WTC11 (cell line): Measurements from ENCODE around the gene GPR63. TPM values are rescaled to one million over a fixed set of nuclear protein-coding genes. Genes with fewer than 3 reads are reported as not detected.

Source experiments
- ATAC-seq: fragments of 200-7000 bp; cut with Tn5 transposase; 2 replicates; pipeline ENCODE4 v1.10.0; 2021; ENCODE audit warnings: mild to moderate bottlenecking, moderate library complexity
- CTCF ChIA-PET: fragments of 300-600 bp; sonication (Branson Sonifier 250); formaldehyde crosslinking; loops from one replicate; lab custom pipeline; 2021; ENCODE audit warnings: antibody characterized with exemption; lab: Charles Lee
- POLR2A ChIA-PET: fragments of 350-600 bp; sonication (Branson Sonifier 250); formaldehyde crosslinking; loops from one replicate; lab custom pipeline; 2021; ENCODE audit warnings: antibody characterized with exemption; lab: Charles Lee
- DNase-seq: peaks from one replicate; pipeline ENCODE4 v3.0.0; 2021; ENCODE audit warnings: low spot score
- H3K27ac Mint-ChIP-seq: 2 replicates; pipeline ENCODE4 v1.8.0; 2021; ENCODE audit warnings: mixed read lengths
- H3K27me3 Mint-ChIP-seq: 2 replicates; pipeline ENCODE4 v1.8.0; 2021; ENCODE audit warnings: low read depth, mild to moderate bottlenecking, moderate library complexity, mixed read lengths
- H3K36me3 Mint-ChIP-seq: 2 replicates; pipeline ENCODE4 v1.8.0; 2021; ENCODE audit warnings: mixed read lengths
- H3K4me1 Mint-ChIP-seq: 2 replicates; pipeline ENCODE4 v1.8.0; 2022; ENCODE audit warnings: mixed read lengths
- H3K4me3 Mint-ChIP-seq: 2 replicates; pipeline ENCODE4 v1.8.0; 2021; ENCODE audit warnings: mild to moderate bottlenecking, moderate library complexity, mixed read lengths
- H3K9me3 Mint-ChIP-seq: 2 replicates; pipeline ENCODE4 v1.8.0; 2021; ENCODE audit warnings: mixed read lengths
- ATF1 ChIP-seq: sonication (generic); formaldehyde crosslinking; IDR thresholded peaks from 2 replicates; pipeline ENCODE4 v1.8.1; 2023; ENCODE audit warnings: mild to moderate bottlenecking, moderate library complexity, missing genetic modification reagents
- ATF3 ChIP-seq: sonication (generic); formaldehyde crosslinking; conservative IDR thresholded peaks from 2 replicates; pipeline ENCODE4 v1.8.1; 2022; ENCODE audit warnings: mild to moderate bottlenecking, missing genetic modification reagents
- ATF6 ChIP-seq: sonication (generic); formaldehyde crosslinking; IDR thresholded peaks from 2 replicates; pipeline ENCODE4 v1.8.1; 2023; ENCODE audit warnings: mild to moderate bottlenecking, missing genetic modification reagents
- CBFB ChIP-seq: sonication (generic); formaldehyde crosslinking; IDR thresholded peaks from 2 replicates; pipeline ENCODE4 v1.8.1; 2022; ENCODE audit warnings: mild to moderate bottlenecking, low read depth, missing genetic modification reagents
- CREB1 ChIP-seq: sonication (generic); formaldehyde crosslinking; IDR thresholded peaks from 2 replicates; pipeline ENCODE4 v1.8.0; 2023; ENCODE audit warnings: mild to moderate bottlenecking, missing genetic modification reagents
- FOXP1 ChIP-seq: sonication (generic); formaldehyde crosslinking; IDR thresholded peaks from 2 replicates; pipeline ENCODE4 v1.8.0; 2022; ENCODE audit warnings: missing genetic modification reagents, mild to moderate bottlenecking, moderate library complexity, borderline replicate concordance
- GRHL2 ChIP-seq: fragments of 250-450 bp; sonication (Bioruptor Pico); IDR thresholded peaks from 2 replicates; pipeline ENCODE4 v1.8.0; 2022; ENCODE audit warnings: mild to moderate bottlenecking, moderate library complexity; ENCODE audit not compliant: insufficient replicate concordance, severe bottlenecking
- GTF2I ChIP-seq: fragments of 250-450 bp; sonication (Bioruptor Pico); conservative IDR thresholded peaks from 2 replicates; pipeline ENCODE4 v1.4.0; 2021; ENCODE audit warnings: mild to moderate bottlenecking
- IRF2 ChIP-seq: sonication (generic); formaldehyde crosslinking; IDR thresholded peaks from 2 replicates; pipeline ENCODE4 v1.8.0; 2022; ENCODE audit warnings: low read depth, missing genetic modification reagents, borderline replicate concordance
- KAT7 ChIP-seq: sonication (generic); formaldehyde crosslinking; IDR thresholded peaks from 2 replicates; pipeline ENCODE4 v1.8.1; 2023; ENCODE audit warnings: missing genetic modification reagents, mild to moderate bottlenecking, borderline replicate concordance
- NFYB ChIP-seq: sonication (generic); formaldehyde crosslinking; conservative IDR thresholded peaks from 2 replicates; pipeline ENCODE4 v1.8.0; 2022; ENCODE audit warnings: low read depth, missing genetic modification reagents
- NR1H2 ChIP-seq: sonication (generic); formaldehyde crosslinking; IDR thresholded peaks from 2 replicates; pipeline ENCODE4 v1.9.0; 2021; ENCODE audit warnings: mild to moderate bottlenecking, moderate library complexity, missing genetic modification reagents
- NR3C1 ChIP-seq: sonication (generic); formaldehyde crosslinking; conservative IDR thresholded peaks from 2 replicates; pipeline ENCODE4 v1.8.1; 2023; ENCODE audit warnings: low read depth, mild to moderate bottlenecking, missing genetic modification reagents
- PRDM15 ChIP-seq: sonication (generic); formaldehyde crosslinking; IDR thresholded peaks from 2 replicates; pipeline ENCODE4 v1.8.0; 2022; ENCODE audit warnings: missing genetic modification reagents
- SP1 ChIP-seq: sonication (generic); formaldehyde crosslinking; conservative IDR thresholded peaks from 2 replicates; pipeline ENCODE4 v1.8.1; 2022; ENCODE audit warnings: missing genetic modification reagents
- ZBTB21 ChIP-seq: sonication (generic); formaldehyde crosslinking; IDR thresholded peaks from 2 replicates; pipeline ENCODE4 v1.8.1; 2023; ENCODE audit warnings: mild to moderate bottlenecking, missing genetic modification reagents, borderline replicate concordance
- ZMAT4 ChIP-seq: fragments of 250-450 bp; sonication (Bioruptor Pico); IDR thresholded peaks from 2 replicates; pipeline ENCODE4 v1.9.0; 2021; ENCODE audit warnings: mild to moderate bottlenecking
- ZNF138 ChIP-seq: sonication (generic); formaldehyde crosslinking; conservative IDR thresholded peaks from 2 replicates; pipeline ENCODE4 v1.8.1; 2022; ENCODE audit warnings: mild to moderate bottlenecking, moderate library complexity, missing genetic modification reagents
- ZNF263 ChIP-seq: sonication (generic); formaldehyde crosslinking; IDR thresholded peaks from 2 replicates; pipeline ENCODE4 v1.8.1; 2022; ENCODE audit warnings: low read depth, mild to moderate bottlenecking, moderate library complexity, missing genetic modification reagents
- ZNF512 ChIP-seq: sonication (generic); formaldehyde crosslinking; IDR thresholded peaks from 2 replicates; pipeline ENCODE4 v1.8.1; 2022; ENCODE audit warnings: missing genetic modification reagents, borderline replicate concordance
- total RNA-seq: library from RNA; stranded (reverse); gene quantifications from 3 replicates; pipeline ENCODE4 v1.2.3, GENCODE V29; 2021
- TF ChIP-seq, protein P1 (sequence below): sonication (generic); formaldehyde crosslinking; IDR thresholded peaks from 2 replicates; pipeline ENCODE4 v1.8.0; 2023; ENCODE audit warnings: mild to moderate bottlenecking, missing genetic modification reagents

Gene GPR63
- total RNA-seq, 1 experiment from 2014 or later: 7.8 TPM

DNA sequence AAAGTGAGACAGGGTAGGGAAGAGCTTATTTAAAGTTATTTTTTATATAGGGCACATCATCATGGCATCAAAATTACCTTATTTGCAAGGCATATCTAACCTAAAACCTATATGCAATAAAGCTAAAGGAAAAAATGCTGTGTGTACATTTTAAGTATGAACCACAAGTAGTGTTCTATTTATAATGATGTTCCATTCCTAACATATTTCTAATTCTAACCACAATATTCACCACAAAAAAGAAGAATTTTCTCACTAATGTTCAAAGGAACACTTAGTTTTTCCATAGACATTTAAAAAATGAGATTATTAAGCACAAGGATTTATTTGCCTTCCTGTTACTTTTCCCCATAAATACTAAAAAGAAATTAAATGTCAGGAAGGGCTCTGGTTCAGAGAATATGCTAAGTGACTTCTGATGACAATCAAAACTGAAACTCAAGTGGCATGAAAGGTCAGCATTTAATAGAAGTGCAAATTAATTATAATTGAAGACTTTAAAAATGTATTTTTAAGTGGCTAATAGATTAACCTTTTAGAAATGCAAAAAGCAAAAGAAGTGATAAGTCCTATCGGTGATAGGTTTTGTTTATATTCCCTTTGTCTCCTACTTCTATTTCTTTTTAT is 25.1 kb downstream of the GPR63 start:
- H3K4me3 Mint-ChIP-seq: no peak overlapping the region
- ChIA-PET POLR2A (no interaction called here), CTCF (no interaction called here)
- H3K4me1 Mint-ChIP-seq: peaks cover 50% of the 10 kb centered on the region
- H3K36me3 Mint-ChIP-seq: no peaks in the 10 kb centered on the region
- ATAC-seq (no peak), DNase-seq (no peak)
- no peak overlapping the region for H3K27ac Mint-ChIP-seq
- H3K9me3 Mint-ChIP-seq: no peaks in the 10 kb centered on the region
- TF ChIP-seq CBFB (CRISPR knock-in tag) (no peak), GRHL2 (no peak), KAT7 (CRISPR knock-in tag) (no peak), CREB1 (no peak), ZNF138 (CRISPR knock-in tag) (no peak), ZNF263 (CRISPR knock-in tag) (no peak), NR3C1 (CRISPR knock-in tag) (no peak), ZNF512 (CRISPR knock-in tag) (no peak), ATF1 (CRISPR knock-in tag) (no peak), NR1H2 (CRISPR knock-in tag) (no peak), FOXP1 (CRISPR knock-in tag) (no peak)
- TF ChIP-seq, protein P1, sequence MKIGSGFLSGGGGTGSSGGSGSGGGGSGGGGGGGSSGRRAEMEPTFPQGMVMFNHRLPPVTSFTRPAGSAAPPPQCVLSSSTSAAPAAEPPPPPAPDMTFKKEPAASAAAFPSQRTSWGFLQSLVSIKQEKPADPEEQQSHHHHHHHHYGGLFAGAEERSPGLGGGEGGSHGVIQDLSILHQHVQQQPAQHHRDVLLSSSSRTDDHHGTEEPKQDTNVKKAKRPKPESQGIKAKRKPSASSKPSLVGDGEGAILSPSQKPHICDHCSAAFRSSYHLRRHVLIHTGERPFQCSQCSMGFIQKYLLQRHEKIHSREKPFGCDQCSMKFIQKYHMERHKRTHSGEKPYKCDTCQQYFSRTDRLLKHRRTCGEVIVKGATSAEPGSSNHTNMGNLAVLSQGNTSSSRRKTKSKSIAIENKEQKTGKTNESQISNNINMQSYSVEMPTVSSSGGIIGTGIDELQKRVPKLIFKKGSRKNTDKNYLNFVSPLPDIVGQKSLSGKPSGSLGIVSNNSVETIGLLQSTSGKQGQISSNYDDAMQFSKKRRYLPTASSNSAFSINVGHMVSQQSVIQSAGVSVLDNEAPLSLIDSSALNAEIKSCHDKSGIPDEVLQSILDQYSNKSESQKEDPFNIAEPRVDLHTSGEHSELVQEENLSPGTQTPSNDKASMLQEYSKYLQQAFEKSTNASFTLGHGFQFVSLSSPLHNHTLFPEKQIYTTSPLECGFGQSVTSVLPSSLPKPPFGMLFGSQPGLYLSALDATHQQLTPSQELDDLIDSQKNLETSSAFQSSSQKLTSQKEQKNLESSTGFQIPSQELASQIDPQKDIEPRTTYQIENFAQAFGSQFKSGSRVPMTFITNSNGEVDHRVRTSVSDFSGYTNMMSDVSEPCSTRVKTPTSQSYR: no peak
- no peaks in the 10 kb centered on the region for H3K27me3 Mint-ChIP-seq

GRCh38 chr6:96811670-96812069 is 25.6 kb downstream of the GPR63 start:
- H3K27ac Mint-ChIP-seq: 0 out of 2 replicates have a peak overlapping the region, but pooled peaks have one; percentile 31
- no peak for ATAC-seq
- no peak overlapping the region for H3K4me3 Mint-ChIP-seq
- H3K36me3 Mint-ChIP-seq: no peaks in the 10 kb centered on the region
- H3K4me1 Mint-ChIP-seq: peaks cover 45% of the 10 kb centered on the region
- H3K9me3 Mint-ChIP-seq: no peaks in the 10 kb centered on the region
- CTCF ChIA-PET: no interaction called here
- no peak for DNase-seq
- no peaks in the 10 kb centered on the region for H3K27me3 Mint-ChIP-seq
- POLR2A ChIA-PET: no interaction called here
- no peak for TF ChIP-seq ATF6 (CRISPR knock-in tag)
- TF ChIP-seq NFYB (CRISPR knock-in tag): no peak
- TF ChIP-seq IRF2 (CRISPR knock-in tag): no peak
- TF ChIP-seq ZMAT4 (CRISPR knock-in tag): no peak
- no peak for TF ChIP-seq GTF2I (CRISPR knock-in tag)
- no peak for TF ChIP-seq ZBTB21 (CRISPR knock-in tag)
- TF ChIP-seq ZNF263 (CRISPR knock-in tag): no peak
- TF ChIP-seq ATF3 (CRISPR knock-in tag): no peak
- TF ChIP-seq ZNF512 (CRISPR knock-in tag): no peak
- TF ChIP-seq PRDM15: no peak
- TF ChIP-seq SP1 (CRISPR knock-in tag): no peak
